Neuron (in vitro differentiated cells): ENCODE results near the gene SS18L1.

Experiments
- H2AFZ ChIP-seq: one replicate; pipeline ENCODE4 v1.6.1; 2013; ENCODE audit warnings: low read depth, mild to moderate bottlenecking, inconsistent platforms, low read length, moderate library complexity
- H3K27me3 ChIP-seq: one replicate; pipeline ENCODE4 v1.6.1; 2013; ENCODE audit warnings: low read length; ENCODE audit not compliant: insufficient read depth
- H3K36me3 ChIP-seq: one replicate; pipeline ENCODE4 v1.6.1; 2013; ENCODE audit warnings: low read length; ENCODE audit not compliant: insufficient read depth
- H3K4me1 ChIP-seq: one replicate; pipeline ENCODE4 v1.6.1; 2013; ENCODE audit warnings: low read length; ENCODE audit not compliant: insufficient read depth
- H3K4me3 ChIP-seq: 2 replicates; pipeline ENCODE4 v1.5.1; 2013; ENCODE audit warnings: mild to moderate bottlenecking, low read length, moderate library complexity
- H3K9me3 ChIP-seq: one replicate; pipeline ENCODE4 v1.6.1; 2013; ENCODE audit warnings: low read length

Gene SS18L1

GRCh38 chr20:62136283-62137091 lies 7.1 kb upstream of the SS18L1 start:
- H3K36me3 ChIP-seq: peaks cover 93% of the 10 kb centered on the region
- no peak overlapping the region for H3K4me3 ChIP-seq
- H3K27me3 ChIP-seq: no peaks in the 10 kb centered on the region
- peaks cover 6% of the 10 kb centered on the region for H3K4me1 ChIP-seq
- no peak overlapping the region for H2AFZ ChIP-seq
- no peaks in the 10 kb centered on the region for H3K9me3 ChIP-seq

GRCh38 chr20:62137092-62137384 lies 6.5 kb upstream of the SS18L1 start:
- H3K4me1 ChIP-seq: peaks cover 12% of the 10 kb centered on the region
- H2AFZ ChIP-seq: no peak overlapping the region
- H3K9me3 ChIP-seq: no peaks in the 10 kb centered on the region
- H3K4me3 ChIP-seq: no peak overlapping the region
- H3K36me3 ChIP-seq: peaks cover 87% of the 10 kb centered on the region
- no peaks in the 10 kb centered on the region for H3K27me3 ChIP-seq

- no peaks in the 10 kb centered on the region for H3K9me3 ChIP-seq
- H3K36me3 ChIP-seq: peaks cover 81% of the 10 kb centered on the region
- H3K27me3 ChIP-seq: no peaks in the 10 kb centered on the region
- H2AFZ ChIP-seq: no peak overlapping the region
- H3K4me3 ChIP-seq: no peak overlapping the region
- peaks cover 12% of the 10 kb centered on the region for H3K4me1 ChIP-seq
Observed at GRCh38 chr20:62137478-62138203, 5.9 kb upstream of the SS18L1 start.

GRCh38 chr20:62138204-62138543 lies 5.4 kb upstream of the SS18L1 start:
- Histone ChIP-seq H2AFZ (no peak overlapping the region), H3K9me3 (no peaks in the 10 kb centered on the region), H3K36me3 (peaks cover 76% of the 10 kb centered on the region)

DNA sequence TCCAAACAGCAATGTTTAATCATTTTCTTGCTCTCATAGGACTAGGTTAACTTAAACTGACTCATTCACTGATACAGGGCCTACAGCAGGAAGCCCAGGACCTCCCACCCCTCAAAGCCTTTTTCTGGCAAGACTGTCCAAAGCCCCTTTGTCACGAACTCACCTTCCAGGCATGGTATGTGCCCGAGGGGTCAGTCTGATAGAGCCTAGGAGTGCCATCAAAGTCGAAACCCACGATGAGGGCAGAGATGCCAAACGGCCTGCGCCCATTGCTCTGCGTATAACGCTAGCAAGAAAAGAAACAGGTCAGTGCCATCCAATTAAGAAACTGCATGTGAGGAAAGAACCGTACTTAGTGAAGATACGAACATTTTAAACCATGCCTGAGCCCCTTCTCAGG lies 4.7 kb upstream of the SS18L1 start:
- H3K36me3 ChIP-seq: peaks cover 69% of the 10 kb centered on the region
- no peaks in the 10 kb centered on the region for H3K9me3 ChIP-seq
- no peak overlapping the region for H2AFZ ChIP-seq
- peaks cover 12% of the 10 kb centered on the region for H3K4me1 ChIP-seq
- no peak overlapping the region for H3K4me3 ChIP-seq
- no peaks in the 10 kb centered on the region for H3K27me3 ChIP-seq

More at GRCh38 chr20:62138204-62138543, 5.4 kb upstream of the SS18L1 start:
- Histone ChIP-seq H3K4me3 (no peak overlapping the region), H3K4me1 (peaks cover 12% of the 10 kb centered on the region), H3K27me3 (no peaks in the 10 kb centered on the region)

- H3K4me1 ChIP-seq: peaks cover 15% of the 10 kb centered on the region
- no peak overlapping the region for H2AFZ ChIP-seq
- no peaks in the 10 kb centered on the region for H3K9me3 ChIP-seq
- peaks cover 62% of the 10 kb centered on the region for H3K36me3 ChIP-seq
- H3K4me3 ChIP-seq: no peak overlapping the region
- no peaks in the 10 kb centered on the region for H3K27me3 ChIP-seq
Observed at GRCh38 chr20:62139636-62140035, 3.9 kb upstream of the SS18L1 start.

DNA sequence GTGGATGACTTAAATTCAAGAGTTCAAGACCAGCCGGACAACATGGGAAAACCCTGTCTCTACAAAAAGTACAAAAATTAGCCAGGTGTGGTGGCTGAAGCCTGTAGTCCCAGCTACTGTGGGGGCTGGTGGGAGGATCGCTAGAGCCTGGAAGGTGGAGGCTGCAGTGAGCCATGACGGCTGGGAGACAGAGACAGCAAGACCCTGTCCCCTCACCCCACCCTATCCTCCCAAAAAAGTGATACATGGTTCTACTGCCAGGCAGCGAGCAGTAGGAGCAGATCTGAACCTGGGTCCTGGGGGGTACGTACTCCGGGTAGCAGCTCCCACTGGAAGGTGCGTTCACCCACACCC lies 2.5 kb upstream of the SS18L1 start:
- H3K9me3 ChIP-seq: peaks cover 2% of the 10 kb centered on the region
- peak overlapping the region; percentile 88 for H3K4me3 ChIP-seq
- no peak overlapping the region for H2AFZ ChIP-seq
- H3K36me3 ChIP-seq: peaks cover 60% of the 10 kb centered on the region
- H3K27me3 ChIP-seq: no peaks in the 10 kb centered on the region
- peaks cover 25% of the 10 kb centered on the region for H3K4me1 ChIP-seq

DNA sequence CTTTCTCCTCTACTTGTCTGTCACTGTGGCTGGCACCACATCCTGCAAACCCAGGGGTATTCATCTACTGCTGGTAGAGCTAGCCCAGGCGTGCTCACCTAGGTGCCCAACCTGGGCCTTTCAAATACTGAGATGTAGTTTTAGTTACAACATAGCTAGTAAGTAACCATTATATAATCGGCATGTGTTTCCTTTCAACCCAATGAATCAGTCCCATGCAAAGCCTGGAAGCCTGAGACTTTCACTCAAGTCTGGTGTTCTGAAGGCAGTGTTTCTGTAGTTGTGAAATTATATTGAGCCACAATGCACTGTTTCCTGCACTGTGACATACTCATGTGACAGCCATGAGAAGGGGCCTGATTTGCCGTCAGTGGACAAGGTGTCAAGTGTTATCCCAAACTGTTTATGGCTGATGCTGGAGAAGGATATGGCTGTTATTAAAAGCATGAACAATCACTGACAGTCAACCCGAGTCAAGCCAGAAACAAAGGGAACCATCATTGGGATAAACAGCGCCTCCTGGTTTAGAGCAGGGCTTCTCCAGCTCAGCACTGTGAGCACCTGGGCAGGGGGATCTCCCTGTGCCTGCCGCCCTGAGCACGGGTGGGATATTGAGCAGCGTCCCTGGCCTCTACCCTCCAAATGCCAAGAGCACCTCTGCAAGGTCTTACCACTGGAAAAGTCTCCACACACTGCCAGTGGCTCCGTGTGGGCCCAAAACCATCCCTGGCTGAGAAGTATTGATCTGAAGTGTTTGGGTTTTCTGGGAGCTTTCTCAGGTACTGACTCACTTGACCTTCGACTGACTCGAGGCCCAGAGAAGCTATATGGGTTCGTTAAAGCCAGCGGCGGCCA lies 1.9 kb upstream of the SS18L1 start:
- H2AFZ ChIP-seq: no peak overlapping the region
- H3K36me3 ChIP-seq: peaks cover 57% of the 10 kb centered on the region
- H3K27me3 ChIP-seq: no peaks in the 10 kb centered on the region
- peaks cover 4% of the 10 kb centered on the region for H3K9me3 ChIP-seq
- peaks cover 25% of the 10 kb centered on the region for H3K4me1 ChIP-seq
- H3K4me3 ChIP-seq: peak overlapping the region; percentile 88

DNA sequence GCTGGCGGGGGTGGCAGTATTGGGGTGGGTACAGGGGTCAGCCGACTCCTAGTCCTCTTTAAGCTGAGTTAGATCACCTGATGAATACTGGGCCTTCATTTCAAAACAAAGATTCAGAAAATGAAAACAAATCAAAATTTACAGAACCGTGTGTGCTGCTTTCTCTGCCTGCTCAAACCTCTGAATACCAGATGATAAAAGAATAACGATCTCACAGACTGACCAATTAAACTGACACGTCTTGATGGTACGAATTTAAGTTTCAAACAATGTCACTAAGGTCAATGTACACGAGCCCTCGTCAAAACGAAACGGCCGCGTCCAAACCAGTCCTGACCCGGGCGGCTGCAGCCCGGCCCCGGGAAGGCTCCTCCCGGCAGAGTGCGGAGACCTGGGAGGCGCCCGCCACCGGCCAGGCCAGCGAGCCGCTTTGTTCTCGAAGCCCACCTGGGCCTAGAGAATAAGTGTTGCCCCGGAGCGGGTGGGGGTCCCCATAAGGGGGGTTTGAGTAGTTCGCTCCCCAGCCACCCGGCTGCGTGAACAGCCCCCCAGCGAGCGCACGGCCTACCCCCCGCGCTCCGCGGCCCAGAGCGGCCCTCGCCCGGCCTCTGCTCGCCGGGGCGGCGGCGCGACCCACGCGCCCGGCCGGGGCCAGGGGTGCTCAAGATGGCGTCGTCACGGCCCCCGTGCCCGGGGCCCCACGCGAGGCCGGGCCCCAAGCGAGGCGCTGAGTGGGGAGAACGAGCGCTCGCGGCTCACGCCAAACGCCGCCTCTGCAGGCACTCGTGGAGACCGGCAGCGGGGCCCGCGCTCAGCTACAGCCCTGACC lies 1.1 kb upstream of the SS18L1 start:
- peaks cover 25% of the 10 kb centered on the region for H3K4me1 ChIP-seq
- H3K4me3 ChIP-seq: peak overlapping the region; percentile 88
- H3K27me3 ChIP-seq: no peaks in the 10 kb centered on the region
- no peak overlapping the region for H2AFZ ChIP-seq
- H3K36me3 ChIP-seq: peaks cover 50% of the 10 kb centered on the region
- H3K9me3 ChIP-seq: peaks cover 9% of the 10 kb centered on the region

GRCh38 chr20:62143957-62144825 lies 622 bp downstream of the SS18L1 start:
- peaks cover 36% of the 10 kb centered on the region for H3K36me3 ChIP-seq
- H3K27me3 ChIP-seq: no peaks in the 10 kb centered on the region
- H3K4me1 ChIP-seq: peaks cover 31% of the 10 kb centered on the region
- peak overlapping the region; percentile 88 for H3K4me3 ChIP-seq
- peaks cover 9% of the 10 kb centered on the region for H3K9me3 ChIP-seq
- H2AFZ ChIP-seq: no peak overlapping the region

GRCh38 chr20:62145688-62146018 lies 2.1 kb downstream of the SS18L1 start:
- H3K27me3 ChIP-seq: no peaks in the 10 kb centered on the region
- H3K4me1 ChIP-seq: peaks cover 40% of the 10 kb centered on the region
- peaks cover 9% of the 10 kb centered on the region for H3K9me3 ChIP-seq
- peak overlapping the region; percentile 88 for H3K4me3 ChIP-seq
- H2AFZ ChIP-seq: no peak overlapping the region
- peaks cover 22% of the 10 kb centered on the region for H3K36me3 ChIP-seq
